GM19463 (cell line): Measurements from ENCODE around the gene RXRG.
A peak's percentile ranks its signal among the peaks of the same experiment; 100 is the strongest.

Source experiments
- ATAC-seq: cut with Tn5 transposase; IDR thresholded peaks from one replicate; pipeline ENCODE4 v1.9.1; 2021; ENCODE audit warnings: mild to moderate bottlenecking, moderate library complexity; ENCODE audit not compliant: unreplicated experiment

The RXRG gene

GRCh38 chr1:165452336-165453130 lies 7.6 kb upstream of the RXRG start:
- ATAC-seq, result no peak

- no peak for ATAC-seq
Observed at GRCh38 chr1:165451691-165452090, 6.8 kb upstream of the RXRG start.

GRCh38 chr1:165449131-165449530 lies 4.2 kb upstream of the RXRG start:
- ATAC-seq, result no peak

GRCh38 chr1:165445388-165445787 lies 462 bp upstream of the RXRG start:
- ATAC-seq, result no peak

- ATAC-seq, result no peak
Observed at GRCh38 chr1:165443539-165444311, 1.2 kb downstream of the RXRG start.

GRCh38 chr1:165442653-165443052 lies 2.3 kb downstream of the RXRG start:
- no peak for ATAC-seq

GRCh38 chr1:165442053-165442452 lies 2.9 kb downstream of the RXRG start:
- ATAC-seq, result no peak

GRCh38 chr1:165441166-165441880 lies 3.6 kb downstream of the RXRG start:
- ATAC-seq, result no peak

- no peak for ATAC-seq
Observed at GRCh38 chr1:165439330-165439729, 5.6 kb downstream of the RXRG start.

GRCh38 chr1:165436994-165437393 lies 7.9 kb downstream of the RXRG start:
- ATAC-seq, result no peak

- no peak for ATAC-seq
Observed at GRCh38 chr1:165435801-165436200, 9.1 kb downstream of the RXRG start.

GRCh38 chr1:165434281-165434680 lies 10.6 kb downstream of the RXRG start:
- ATAC-seq, result no peak

GRCh38 chr1:165431079-165431478 lies 13.8 kb downstream of the RXRG start:
- peak; percentile 75 for ATAC-seq

GRCh38 chr1:165426745-165427144 lies 18.2 kb downstream of the RXRG start:
- no peak for ATAC-seq

GRCh38 chr1:165425621-165426020 lies 19.3 kb downstream of the RXRG start:
- no peak for ATAC-seq

GRCh38 chr1:165424454-165425216 lies 20.3 kb downstream of the RXRG start:
- ATAC-seq, result peak; percentile 66

GRCh38 chr1:165423136-165423535 lies 21.8 kb downstream of the RXRG start:
- ATAC-seq, result no peak

- ATAC-seq, result no peak
Observed at GRCh38 chr1:165420655-165421054, 24.3 kb downstream of the RXRG start.

- no peak for ATAC-seq
Observed at GRCh38 chr1:165419839-165420238, 25.1 kb downstream of the RXRG start.

GRCh38 chr1:165418195-165418594 lies 26.7 kb downstream of the RXRG start:
- ATAC-seq, result no peak

- no peak for ATAC-seq
Observed at GRCh38 chr1:165416876-165417275, 28.1 kb downstream of the RXRG start.
